Measurements from ENCODE around the gene SNRPD1. TPM values are rescaled to one million over a fixed set of nuclear protein-coding genes. Genes with fewer than 3 reads are reported as not detected.

The SNRPD1 gene
- total and polyA plus RNA-seq, 2 donors (not counting 3 experiments of a cell fraction or from before 2014, with no cell fraction given), result 16.6 to 97.3 TPM

GRCh38 chr18:21597620-21598019, 14.5 kb upstream of the SNRPD1 start:
- no peak for DNase-seq (ENCODE audit: low read depth, low spot score)
- Histone ChIP-seq H3K27me3 (ENCODE audit: control insufficient read depth in 2 of 2, insufficient read depth in 2 of 2, low read length in 2 of 2) (no peaks in the 10 kb centered on the region), H3K4me2 (ENCODE audit: insufficient read depth, low read length) (no peak overlapping the region), H2AFZ (ENCODE audit: low read depth, low read length) (no peak overlapping the region), H3K9me1 (replicated peaks; ENCODE audit: control insufficient read depth, extremely low read depth, insufficient read depth, low read length) (no peaks in the 10 kb centered on the region), H3K9me3 (replicated peaks; ENCODE audit: control insufficient read depth, insufficient read depth, low read length) (no peaks in the 10 kb centered on the region), H3K79me2 (ENCODE audit: control insufficient read depth, insufficient read depth, low read length) (peaks cover 47% of the 10 kb centered on the region), H3K27ac (ENCODE audit: insufficient read depth, low read depth, low read length) (no peak overlapping the region), H3K9ac (replicated peaks; ENCODE audit: extremely low read depth, insufficient read depth, low read length) (no peak overlapping the region), H3K4me3 (replicated peaks in 1 of 3; ENCODE audit: insufficient read depth in 1 of 3, low read depth in 1 of 3, low read length in 3 of 3) (no peak overlapping the region), H3K36me3 (ENCODE audit: control insufficient read depth in 2 of 2, extremely low read depth in 1 of 2, insufficient read depth in 2 of 2, low read length in 2 of 2) (no peaks in the 10 kb centered on the region), H3K4me1 (ENCODE audit: control insufficient read depth, extremely low read depth, insufficient read depth, low read length) (no peaks in the 10 kb centered on the region), H4K20me1 (replicated peaks; ENCODE audit: control insufficient read depth, extremely low read depth, insufficient read depth, low read length) (no peaks in the 10 kb centered on the region)
- ChIA-PET CTCF (interaction anchor here (1.1 to 1.3 kb wide), 2 partner anchors 24 to 403 kb away, joined by 4 read pairs; no protein-coding TSS in a partner anchor), POLR2A (no interaction called here)
- dilution Hi-C loops (cut with MboI; ENCODE audit: extremely low pct_ligation_motif_present, low sequenced_read_pairs) (no loop called here), intact Hi-C loops (cut with micrococcal nuclease) (no loop called here)
- TF ChIP-seq POLR2AphosphoS5 (IDR thresholded peaks at IDR 0.05; ENCODE audit: insufficient read depth, low read depth, low read length) (no peak), MAX (IDR thresholded peaks at IDR 0.05; ENCODE audit: insufficient read depth, insufficient read length) (no peak), JUN (IDR thresholded peaks at IDR 0.05; ENCODE audit: borderline replicate concordance, insufficient read depth, insufficient read length, low read depth) (no peak), EZH2 (IDR thresholded peaks at IDR 0.05; ENCODE audit: borderline replicate concordance, low read depth, low read length, severe bottlenecking) (no peak), FOS (IDR thresholded peaks at IDR 0.05; ENCODE audit: borderline replicate concordance, insufficient read depth, low read length) (no peak), GATA2 (IDR thresholded peaks at IDR 0.05; ENCODE audit: insufficient read depth, insufficient read length, low read depth, low read length) (no peak), MYC (IDR thresholded peaks at IDR 0.05; ENCODE audit: low read depth, low read length) (no peak), POLR2A (IDR thresholded peaks at IDR 0.05; ENCODE audit: low read depth, low read length) (no peak), CTCF (IDR thresholded peaks at IDR 0.05; ENCODE audit: extremely low read depth in 1 of 2, insufficient read depth in 1 of 2, low read depth in 1 of 2, low read length in 2 of 2) (no peak)
- BruUV-seq (replicated peaks), result no TSS peak
- FAIRE-seq, result no peak

Data from endothelial cell of umbilical vein (primary cell).